Astrocyte (in vitro differentiated cells and primary cell): ENCODE results near the gene SYTL2. TPM values are rescaled to one million over a fixed set of nuclear protein-coding genes. Genes with fewer than 3 reads are reported as not detected.
A peak's percentile ranks its signal among the peaks of the same experiment; 100 is the strongest.

Experiments
- DNase-seq: peaks from one replicate; pipeline ENCODE4 v3.0.0-alpha.2; 2010; ENCODE audit warnings: low read depth
- FAIRE-seq: peaks from 2 replicates; lab custom pipeline; 2011; peaks lifted over from hg19 to GRCh38; lab: Jason Lieb, UNC
- H2AFZ ChIP-seq: 2 replicates; pipeline ENCODE4 v1.6.0; 2012; ENCODE audit warnings: low read depth, low read length, inconsistent platforms
- H3K27ac ChIP-seq: 2 replicates; pipeline ENCODE4 v1.5.1; 2011; ENCODE audit warnings: low read depth, low read length, inconsistent platforms
- H3K27me3 ChIP-seq: 2 replicates; pipeline ENCODE4 v1.6.0; 2011; ENCODE audit warnings: low read length, inconsistent platforms; ENCODE audit not compliant: insufficient read depth
- H3K36me3 ChIP-seq: 2 replicates; pipeline ENCODE4 v1.5.1; 2011; ENCODE audit warnings: low read length, inconsistent platforms; ENCODE audit not compliant: insufficient read depth
- H3K4me1 ChIP-seq: 2 replicates; pipeline ENCODE4 v1.5.1; 2011; ENCODE audit warnings: low read length, inconsistent platforms; ENCODE audit not compliant: insufficient read depth
- H3K4me2 ChIP-seq: 2 replicates; pipeline ENCODE4 v1.6.0; 2012; ENCODE audit warnings: low read length, inconsistent platforms
- H3K4me3 ChIP-seq: 2 replicates; pipeline ENCODE4 v1.5.1; 2011; ENCODE audit warnings: low read depth, mild to moderate bottlenecking, low read length, inconsistent platforms; ENCODE audit not compliant: insufficient read depth
- H3K79me2 ChIP-seq: 2 replicates; pipeline ENCODE4 v1.6.0; 2012; ENCODE audit warnings: mild to moderate bottlenecking, low read length, inconsistent platforms; ENCODE audit not compliant: insufficient read depth
- H3K9ac ChIP-seq: 2 replicates; pipeline ENCODE4 v1.6.0; 2012; ENCODE audit warnings: mild to moderate bottlenecking, low read length, inconsistent platforms
- H3K9me3 ChIP-seq: 2 replicates; pipeline ENCODE4 v1.5.1; 2012; ENCODE audit warnings: low read depth, mild to moderate bottlenecking, low read length, inconsistent platforms; ENCODE audit not compliant: insufficient read depth
- H4K20me1 ChIP-seq: 2 replicates; pipeline ENCODE4 v1.6.0; 2012; ENCODE audit warnings: low read length, inconsistent platforms; ENCODE audit not compliant: insufficient read depth
- H3K27ac Mint-ChIP-seq: one replicate; pipeline ENCODE4 v1.8.0; 2021; ENCODE audit warnings: mild to moderate bottlenecking, mixed read lengths; ENCODE audit not compliant: unreplicated experiment
- H3K27me3 Mint-ChIP-seq: one replicate; pipeline ENCODE4 v1.8.0; 2021; ENCODE audit warnings: low read depth, mixed read lengths; ENCODE audit not compliant: unreplicated experiment
- H3K36me3 Mint-ChIP-seq: one replicate; pipeline ENCODE4 v1.8.0; 2021; ENCODE audit warnings: low read depth, mixed read lengths; ENCODE audit not compliant: unreplicated experiment
- H3K4me1 Mint-ChIP-seq: one replicate; pipeline ENCODE4 v1.8.0; 2021; ENCODE audit warnings: low read depth, mixed read lengths; ENCODE audit not compliant: unreplicated experiment
- H3K4me3 Mint-ChIP-seq: one replicate; pipeline ENCODE4 v1.8.0; 2021; ENCODE audit warnings: mild to moderate bottlenecking, moderate library complexity, mixed read lengths; ENCODE audit not compliant: unreplicated experiment
- H3K9me3 Mint-ChIP-seq: one replicate; pipeline ENCODE4 v1.8.0; 2021; ENCODE audit warnings: mild to moderate bottlenecking, mixed read lengths; ENCODE audit not compliant: unreplicated experiment
- CTCF ChIP-seq: IDR thresholded peaks from 2 replicates; pipeline ENCODE4 v1.5.1; 2011; ENCODE audit warnings: low read depth, mild to moderate bottlenecking, inconsistent platforms, low read length, moderate library complexity; ENCODE audit not compliant: insufficient read depth
- EZH2 ChIP-seq: IDR thresholded peaks from 2 replicates; pipeline ENCODE4 v1.6.1; 2012; ENCODE audit warnings: mild to moderate bottlenecking, low read length, inconsistent platforms; ENCODE audit not compliant: insufficient read depth
- total RNA-seq: library from RNA; stranded (reverse); gene quantifications from 2 replicates; pipeline ENCODE4 v1.2.1, GENCODE V29; 2021

SYTL2 gene
- total RNA-seq, 1 donor from 2014 or later: 36.9 TPM

GRCh38 chr11:85828640-85828978, 17.7 kb upstream of the SYTL2 start:
- peaks cover 3% of the 10 kb centered on the region for H3K9me3 Mint-ChIP-seq
- Histone ChIP-seq H4K20me1 (no peaks in the 10 kb centered on the region), H2AFZ (no peak overlapping the region), H3K4me1 (peaks cover 17% of the 10 kb centered on the region), H3K9me3 (no peaks in the 10 kb centered on the region), H3K4me3 (no peak overlapping the region), H3K4me2 (peak overlapping the region; percentile 66), H3K27me3 (no peaks in the 10 kb centered on the region), H3K27ac (peak overlapping the region; percentile 74), H3K36me3 (no peaks in the 10 kb centered on the region), H3K79me2 (no peaks in the 10 kb centered on the region), H3K9ac (no peak overlapping the region)
- peaks cover 22% of the 10 kb centered on the region for H3K4me1 Mint-ChIP-seq
- FAIRE-seq: no peak
- H3K27me3 Mint-ChIP-seq: no peaks in the 10 kb centered on the region
- no peak for DNase-seq
- TF ChIP-seq CTCF (no peak), EZH2 (no peak)
- H3K36me3 Mint-ChIP-seq: no peaks in the 10 kb centered on the region
- peak overlapping the region; percentile 58 for H3K27ac Mint-ChIP-seq
- H3K4me3 Mint-ChIP-seq: no peak overlapping the region

- H3K4me1 Mint-ChIP-seq: peaks cover 23% of the 10 kb centered on the region
- DNase-seq (peak; percentile 92), FAIRE-seq (peak; percentile 90)
- Histone ChIP-seq H3K27me3 (no peaks in the 10 kb centered on the region), H3K27ac (peak overlapping the region; percentile 74), H3K79me2 (no peaks in the 10 kb centered on the region), H3K4me2 (peak overlapping the region; percentile 66), H3K4me3 (no peak overlapping the region), H3K4me1 (peaks cover 17% of the 10 kb centered on the region), H2AFZ (no peak overlapping the region), H4K20me1 (no peaks in the 10 kb centered on the region), H3K9ac (peak overlapping the region; percentile 47), H3K36me3 (no peaks in the 10 kb centered on the region), H3K9me3 (no peaks in the 10 kb centered on the region)
- peaks cover 3% of the 10 kb centered on the region for H3K9me3 Mint-ChIP-seq
- no peak for TF ChIP-seq EZH2
- no peak for TF ChIP-seq CTCF
- H3K27me3 Mint-ChIP-seq: no peaks in the 10 kb centered on the region
- peak overlapping the region; percentile 37 for H3K4me3 Mint-ChIP-seq
- H3K27ac Mint-ChIP-seq: peak overlapping the region; percentile 86
- no peaks in the 10 kb centered on the region for H3K36me3 Mint-ChIP-seq
These were observed 17.1 kb upstream of the SYTL2 start for GRCh38 chr11:85827748-85828639.
